Keratinocyte (primary cell): ENCODE measurements around the gene ELOVL5.

ENCODE experiments used
- CTCF ChIP-seq, 3 experiments: IDR thresholded peaks in 1 of 3; conservative IDR thresholded peaks in 1 of 3; optimal IDR thresholded peaks in 1 of 3; 2 replicates in 2 of 3; 3 replicates in 1 of 3; pipeline versions ENCODE3 to v1.5.1; 2011; ENCODE audit warnings: low read length in 3 of 3, mild to moderate bottlenecking in 3 of 3, moderate library complexity in 2 of 3, control low read depth in 1 of 3, inconsistent platforms in 1 of 3; ENCODE audit not compliant: insufficient read depth in 2 of 3; ENCODE audit errors: extremely low read depth in 1 of 3
- EZH2 ChIP-seq: IDR thresholded peaks from one replicate; pipeline ENCODE4 v1.6.1; 2012; ENCODE audit warnings: inconsistent platforms, mild to moderate bottlenecking, low read length, moderate library complexity

DNA sequence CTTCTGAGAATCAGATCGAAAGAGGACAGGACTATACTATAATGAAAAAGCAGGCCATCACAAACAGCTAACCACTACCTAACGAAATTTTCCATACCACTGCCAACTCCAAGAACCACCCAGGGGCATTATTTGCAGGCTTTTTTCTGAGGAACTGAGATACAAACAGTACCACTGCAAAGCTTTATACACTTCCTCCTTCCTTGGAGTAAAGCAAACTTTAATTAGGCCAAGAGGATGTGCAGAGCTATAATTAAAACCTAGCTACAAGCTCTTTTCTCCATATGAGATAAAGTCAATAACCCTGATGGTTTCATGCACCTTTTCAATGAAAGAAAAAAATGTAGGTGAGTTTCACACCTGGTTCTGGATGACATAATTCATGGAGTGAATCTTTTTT, 68.5 kb downstream of the ELOVL5 start:
- TF ChIP-seq EZH2 = no peak
- no peak for TF ChIP-seq CTCF (optimal IDR thresholded peaks at IDR 0.05 in 1 of 3, IDR thresholded peaks at IDR 0.05 in 1 of 3, conservative IDR thresholded peaks at IDR 0.05 in 1 of 3; ENCODE audit: extremely low read depth in 1 of 3, insufficient read depth in 2 of 3, low read length in 3 of 3)
